Ureter (tissue), 1 donor: ENCODE measurements around the gene PBXIP1. TPM values are rescaled to one million over a fixed set of nuclear protein-coding genes. Genes with fewer than 3 reads are reported as not detected.
"Not testable (repeated sequence)": the region's sequence is repeated elsewhere in the genome, so short reads cannot be mapped to it uniquely, and the experiment has no call there.

Source experiments
- DNase-seq: peaks from one replicate; pipeline ENCODE4 v3.0.0-alpha.2; 2020; ENCODE audit warnings: low spot score
- total RNA-seq: library from RNA; stranded (reverse); gene quantifications from one replicate; pipeline ENCODE4 v1.2.4, GENCODE V29; 2023
- donor health status: DM: yes; HTN: yes; CAD: no.

Gene PBXIP1
- total RNA-seq, 1 donor from 2014 or later = 71.2 TPM

DNA sequence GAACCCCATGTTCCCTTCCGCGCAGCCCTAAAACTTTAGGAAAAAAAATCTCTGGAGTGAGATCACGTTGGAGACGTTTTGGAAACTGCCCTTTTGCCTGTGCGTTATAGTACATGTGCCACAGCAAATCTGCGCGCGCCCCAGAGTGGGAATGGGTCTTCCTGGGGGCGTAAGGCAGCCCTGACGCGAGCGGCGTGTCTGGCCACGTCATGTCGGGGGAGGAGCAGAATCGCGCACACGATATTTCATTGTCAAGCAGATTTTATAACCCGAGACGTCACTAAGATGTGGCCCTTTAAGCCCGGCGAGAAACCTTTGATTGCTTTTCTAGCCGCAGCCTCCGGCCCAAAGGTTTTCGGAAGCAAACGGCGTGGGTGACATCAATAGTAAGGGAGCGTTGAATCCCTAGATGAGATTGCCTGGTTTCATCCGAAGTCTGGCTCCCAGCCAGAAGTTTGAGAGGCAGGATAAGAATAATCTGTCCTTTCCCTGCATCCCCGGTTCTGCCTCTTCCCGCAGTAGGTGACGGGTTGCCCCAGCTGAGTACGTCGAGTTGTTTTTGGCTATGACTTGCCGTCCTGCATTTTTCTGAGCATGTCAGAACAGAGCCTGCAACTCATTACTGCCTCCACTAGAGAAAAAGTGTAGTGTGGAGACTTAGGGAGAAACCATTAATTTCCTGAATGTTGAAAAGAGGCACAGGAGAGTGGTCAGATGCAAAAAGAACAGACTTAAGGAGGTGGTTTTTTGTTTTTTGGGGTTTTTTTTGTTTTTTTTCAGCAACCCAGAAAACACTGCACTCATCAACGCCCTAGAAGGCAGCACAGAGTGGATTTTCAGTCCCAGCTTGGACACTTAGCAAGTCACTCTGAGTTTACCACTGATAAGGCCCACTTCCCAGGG is 18.6 kb downstream of the PBXIP1 start:
- peak; percentile 92 for DNase-seq

- DNase-seq = peak; percentile 98
Measured at GRCh38 chr1:154936555-154937084, 19.3 kb downstream of the PBXIP1 start, which contains the start of gene PMVK. PMVK (minus strand) TSS chr1:154936719; CDS start chr1:154936685, 34 bp downstream.

DNA sequence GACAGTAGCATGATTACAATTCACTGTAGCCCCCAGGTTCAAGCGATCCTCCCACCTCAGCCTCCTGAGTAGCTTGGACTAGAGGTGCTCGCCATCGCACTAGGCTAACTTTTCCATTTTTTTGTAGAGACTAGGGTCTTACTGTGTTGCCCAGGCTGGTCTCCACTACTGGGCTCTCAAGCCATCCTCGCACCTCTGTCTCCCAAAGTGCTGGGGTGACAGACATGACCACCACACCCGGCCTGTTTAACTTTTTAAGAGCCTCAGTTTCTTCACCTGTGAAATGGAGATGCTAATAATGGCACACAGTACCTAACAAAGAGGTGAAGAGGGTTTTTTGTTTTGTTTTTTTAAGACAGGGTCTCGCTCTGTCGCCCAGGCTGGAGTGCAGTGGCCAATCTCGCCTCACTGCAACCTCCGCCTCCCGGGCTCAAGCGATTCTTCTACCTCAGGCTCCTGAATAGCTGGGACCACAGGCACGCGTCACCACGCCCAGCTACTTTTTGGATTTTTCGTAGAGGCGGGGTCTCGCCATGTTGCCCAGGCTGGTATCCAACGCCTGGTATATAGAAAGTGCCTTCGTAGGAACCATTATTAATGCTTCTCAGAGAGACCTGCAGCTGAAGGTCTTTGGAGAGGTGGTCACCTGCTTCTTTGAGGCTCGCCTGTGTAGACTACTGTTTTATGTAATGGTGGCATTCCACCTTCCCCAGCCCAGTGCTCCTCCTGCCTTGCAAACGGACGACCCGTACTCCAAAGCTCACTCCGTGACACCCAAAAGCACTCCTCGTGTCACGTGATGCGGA is 19.9 kb downstream of the PBXIP1 start:
- no peak for DNase-seq

GRCh38 chr1:154934358-154934948 is 21.4 kb downstream of the PBXIP1 start:
- no peak for DNase-seq

DNA sequence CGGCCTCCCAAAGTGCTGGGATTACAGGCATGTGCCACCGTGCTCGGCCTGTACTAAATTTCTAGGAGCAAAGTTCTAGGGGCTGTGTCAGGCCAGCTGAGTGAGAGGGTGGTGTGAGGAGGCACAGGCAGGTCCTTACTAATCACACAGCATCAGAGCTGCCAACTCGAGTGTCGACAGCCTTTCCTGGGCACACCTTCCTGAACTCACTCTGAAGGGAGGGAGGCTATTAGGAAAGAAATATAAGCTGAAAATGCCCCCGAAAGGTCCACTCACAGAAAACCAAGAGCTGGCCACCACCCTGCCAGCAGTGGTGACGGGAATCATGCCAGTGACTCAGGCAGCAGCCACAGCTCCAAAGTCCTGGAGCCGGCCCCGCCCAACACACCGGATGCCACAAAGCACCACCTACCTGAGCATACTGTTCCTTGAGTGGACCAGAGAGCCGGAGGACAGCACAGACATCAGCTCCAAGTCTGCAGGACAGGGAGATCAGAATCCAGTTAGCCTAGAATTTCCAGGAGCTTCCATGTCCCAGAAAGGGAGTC is 23.9 kb downstream of the PBXIP1 start:
- DNase-seq = peak; percentile 81

DNA sequence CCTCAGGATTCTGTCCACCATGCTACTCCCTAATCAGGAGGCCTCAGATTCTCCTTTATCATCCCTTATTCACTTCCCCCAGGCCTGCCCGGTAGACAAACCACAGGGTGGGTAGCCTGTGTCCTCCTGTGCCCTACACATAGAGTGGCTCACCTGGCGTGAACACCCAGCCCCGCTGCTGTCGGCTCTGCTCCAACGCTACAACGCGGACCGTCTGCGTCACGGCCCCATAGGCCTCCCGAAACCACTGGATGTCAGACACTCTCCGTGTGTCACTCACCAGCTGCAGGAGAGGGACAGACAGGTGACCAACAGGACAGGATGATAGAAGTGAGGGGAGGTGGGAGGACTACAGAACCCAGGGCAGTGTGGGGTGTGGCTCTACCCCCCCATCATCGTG is 29.7 kb downstream of the PBXIP1 start:
- no peak for DNase-seq

- no peak for DNase-seq
Measured at GRCh38 chr1:154925335-154926170, 30.3 kb downstream of the PBXIP1 start.

DNA sequence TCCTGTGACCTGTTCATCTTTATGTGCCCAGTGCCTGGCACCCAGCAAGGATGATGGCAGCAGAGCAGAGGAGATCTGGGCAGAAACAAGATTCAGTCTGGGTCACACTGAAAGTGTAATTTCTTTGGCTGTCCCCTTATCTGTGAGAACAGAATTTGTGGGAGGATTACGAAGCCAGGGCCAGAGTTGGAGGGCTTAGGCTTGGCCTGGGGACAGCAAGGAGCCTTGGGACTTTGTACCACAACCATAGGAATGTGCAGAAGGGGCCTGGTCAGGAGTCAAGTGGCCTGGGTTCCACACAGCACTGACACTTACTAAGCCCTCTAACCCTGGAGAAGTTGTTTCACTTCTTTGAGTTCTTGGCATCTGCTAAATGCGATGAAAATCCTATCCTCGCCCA is 32.2 kb downstream of the PBXIP1 start:
- DNase-seq = no peak

DNA sequence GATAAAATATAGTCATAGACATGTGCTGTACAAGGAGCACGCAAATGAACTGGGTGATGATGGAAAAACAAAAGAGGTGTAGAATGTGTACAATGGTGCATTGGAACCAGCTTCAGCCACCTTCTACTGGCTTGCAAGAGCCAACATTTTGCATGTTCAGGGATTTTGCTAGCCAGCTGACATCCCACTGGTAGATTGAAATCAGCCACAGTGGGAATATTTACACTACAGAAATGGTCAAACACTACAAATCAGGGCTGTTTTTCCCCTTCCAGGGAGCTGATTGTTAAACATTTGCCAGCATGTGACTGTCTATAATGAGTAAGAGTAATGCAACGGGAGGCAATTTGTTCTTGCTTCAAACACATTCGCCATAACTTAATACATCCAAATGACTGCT is 42.6 kb downstream of the PBXIP1 start:
- no peak for DNase-seq

DNA sequence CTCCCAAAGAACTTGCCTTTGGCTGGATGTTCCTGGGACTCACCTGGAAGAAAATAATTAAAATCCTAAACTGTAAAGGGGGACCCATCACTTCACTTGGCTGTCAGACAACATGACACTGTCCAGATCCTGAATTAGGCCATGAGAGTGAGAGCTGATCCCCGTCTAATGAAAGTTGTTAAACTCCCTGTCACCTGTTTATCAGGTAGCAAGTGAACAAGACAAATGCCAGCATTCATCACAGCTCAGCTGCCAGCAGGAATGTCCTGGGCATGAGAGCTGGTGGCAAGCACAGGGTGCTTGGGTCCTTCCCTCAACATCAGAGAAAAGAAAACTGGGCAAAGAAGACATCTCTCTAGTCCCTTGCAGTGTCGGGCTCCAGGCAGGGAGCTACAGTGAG is 43.1 kb downstream of the PBXIP1 start:
- DNase-seq = no peak

- DNase-seq = no peak
Measured at GRCh38 chr1:154911691-154912550, 44.0 kb downstream of the PBXIP1 start.

- no peak for DNase-seq
Measured at GRCh38 chr1:154910851-154911250, 45.0 kb downstream of the PBXIP1 start.

DNA sequence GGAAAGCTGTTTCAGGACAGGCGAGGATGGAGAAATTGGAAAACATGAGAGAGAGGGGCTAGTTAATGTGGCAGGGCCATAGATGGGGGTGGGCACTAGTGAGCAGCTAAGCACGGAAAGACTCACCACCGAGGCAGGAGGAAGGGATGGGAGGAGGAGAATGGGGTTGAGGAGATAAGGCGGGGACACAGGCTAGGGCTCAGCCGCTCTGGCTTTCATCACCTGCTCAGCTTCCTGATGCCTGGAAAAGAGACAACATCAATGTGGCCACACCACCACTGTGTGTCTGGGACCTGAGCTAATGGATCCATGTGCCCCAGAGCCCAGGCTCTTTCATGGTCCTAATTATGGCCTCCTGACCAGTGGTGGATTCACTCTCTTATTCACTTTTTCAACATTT is 47.0 kb downstream of the PBXIP1 start:
- no peak for DNase-seq

- DNase-seq = not testable (repeated sequence)
Measured at GRCh38 chr1:154908129-154908528, 47.8 kb downstream of the PBXIP1 start.

GRCh38 chr1:154906621-154907081 is 49.2 kb downstream of the PBXIP1 start:
- DNase-seq = no peak

DNA sequence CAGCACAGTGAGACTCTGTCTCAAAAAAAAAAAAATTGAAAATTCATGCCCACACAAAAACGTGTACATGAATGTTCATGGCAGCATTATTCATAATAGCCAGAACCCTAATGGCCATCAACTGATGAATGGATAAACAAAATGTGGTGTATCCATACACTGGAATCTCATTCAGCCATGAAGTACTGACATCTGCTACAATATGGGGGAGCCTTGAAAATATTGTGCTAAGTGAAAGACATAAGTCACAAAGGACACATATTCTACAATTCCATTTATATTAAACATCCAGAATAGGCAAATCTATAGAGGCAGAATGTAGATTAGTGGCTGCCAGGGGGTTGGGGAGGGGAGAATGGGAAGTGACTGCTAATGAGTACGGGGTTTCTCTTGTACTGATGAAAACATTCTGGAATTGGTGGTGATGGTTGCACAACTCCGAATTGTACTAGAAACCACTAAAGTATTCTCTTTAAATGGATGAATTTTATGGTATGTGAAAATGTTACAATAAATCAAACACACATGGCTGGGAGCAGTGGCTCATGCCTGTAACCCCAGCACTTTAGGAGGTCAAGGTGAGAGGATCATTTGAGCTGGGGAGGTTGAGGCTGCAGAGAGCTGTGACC is 52.8 kb downstream of the PBXIP1 start:
- no peak for DNase-seq

DNA sequence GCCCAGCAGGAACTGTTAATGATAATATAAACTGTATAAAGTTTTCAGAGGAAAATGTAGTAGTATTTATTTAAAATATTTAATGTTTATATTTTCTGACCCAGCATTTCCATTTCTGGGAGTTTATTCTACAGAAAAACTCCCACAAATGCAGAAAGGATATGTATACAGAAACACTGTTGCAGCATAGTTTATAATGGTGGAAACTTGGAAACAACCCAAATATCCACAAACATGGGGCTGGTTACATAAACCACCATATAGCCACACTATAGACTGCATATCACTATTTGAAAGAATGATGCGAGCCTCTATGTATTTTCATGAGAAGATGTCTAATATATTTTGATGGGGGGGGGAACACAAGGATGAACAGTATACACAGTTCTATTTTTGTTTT is 54.3 kb downstream of the PBXIP1 start:
- no peak for DNase-seq

DNA sequence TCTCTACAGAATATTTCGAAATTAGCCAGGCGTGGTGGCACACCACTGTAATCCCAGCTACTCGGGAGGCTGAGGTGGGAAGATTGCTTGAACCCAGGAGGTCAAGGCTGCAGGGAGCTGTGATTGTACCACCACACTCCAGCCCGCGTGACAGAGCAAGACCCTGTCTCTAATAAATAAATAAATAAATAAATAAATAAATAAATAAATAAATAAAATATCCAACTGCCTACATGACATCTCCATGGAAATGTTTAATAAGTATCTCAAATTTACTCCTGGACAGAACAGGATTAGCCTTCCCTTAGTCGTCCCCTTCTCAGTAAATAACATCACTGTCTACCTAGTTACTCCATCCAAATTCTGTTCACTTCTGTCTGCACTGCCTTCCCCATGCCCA is 56.9 kb downstream of the PBXIP1 start:
- no peak for DNase-seq

DNA sequence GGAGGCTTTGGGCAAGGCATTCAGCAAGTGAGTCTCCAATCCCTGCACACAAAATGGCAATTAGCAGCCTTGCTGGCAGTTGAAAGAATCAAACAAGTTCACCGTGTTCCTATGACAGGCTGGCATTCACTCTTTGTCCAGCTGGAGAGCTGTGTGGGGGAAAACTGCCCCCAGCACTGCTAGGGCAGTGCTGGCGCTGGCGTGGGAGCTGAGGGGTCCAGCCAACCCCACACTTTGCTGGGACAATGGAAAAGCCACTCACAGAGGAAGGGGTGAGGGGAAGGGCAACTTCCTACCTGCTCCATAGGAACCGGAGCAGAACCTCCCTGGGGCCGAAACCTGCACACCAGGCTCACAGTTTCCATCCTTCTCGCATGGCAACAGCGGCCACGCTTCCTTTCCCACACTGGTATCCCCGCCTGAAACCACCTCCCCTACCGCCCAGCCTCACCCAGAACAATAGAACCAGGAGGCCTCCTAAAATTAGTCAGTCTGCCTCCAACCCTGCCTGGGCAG is 59.1 kb downstream of the PBXIP1 start:
- DNase-seq = no peak
